Ovary (tissue), 9 donors: ENCODE results near the gene SFT2D1. TPM values are rescaled to one million over a fixed set of nuclear protein-coding genes. Genes with fewer than 3 reads are reported as not detected.

Experiments
- DNase-seq, 5 donors: peaks; one replicate each; pipeline ENCODE4 v3.0.0-alpha.2; 2019 to 2020
- H3K27ac ChIP-seq, 2 donors: fragments of 200-600 bp; one replicate each; pipeline versions ENCODE4 v1.5.1 to v1.8.0; 2019 to 2022
- H3K27me3 ChIP-seq: fragments of 200-600 bp; one replicate; pipeline ENCODE4 v1.8.0; 2022
- H3K36me3 ChIP-seq: fragments of 200-600 bp; sonication (generic); one replicate; pipeline ENCODE4 v1.5.1; 2019
- H3K4me1 ChIP-seq: one replicate; pipeline ENCODE4 v1.8.1; 2013; ENCODE audit warnings: mild to moderate bottlenecking, moderate library complexity; ENCODE audit not compliant: insufficient read depth
- H3K4me3 ChIP-seq: fragments of 200-600 bp; sonication (generic); one replicate; pipeline ENCODE4 v1.5.1; 2017
- H3K9me3 ChIP-seq, 2 donors: fragments of 200-600 bp in 1 of 2; sonication (generic) in 1 of 2; one replicate each; pipeline versions ENCODE4 v1.5.1 to v1.8.1; 2013 to 2019; ENCODE audit warnings: mild to moderate bottlenecking in 1 of 2, moderate library complexity in 1 of 2
- EP300 ChIP-seq: sonication (generic); formaldehyde crosslinking; IDR thresholded peaks from one replicate; pipeline ENCODE4 v1.6.1; 2017; ENCODE audit warnings: antibody characterized with exemption
- POLR2A ChIP-seq: fragments of 450-650 bp; IDR thresholded peaks from one replicate; pipeline ENCODE4 v1.6.1; 2017; ENCODE audit warnings: antibody characterized with exemption, mild to moderate bottlenecking, moderate library complexity
- WGBS, 3 donors: extraction: QIAGEN DNeasy Blood & Tissue Kit in 1 of 3; methylation state at CpG; one replicate each; pipeline versions ENCODE4 v1.1.5 to v1.1.7; 2013 to 2017; 5-methylcytosine and 5-hydroxymethylcytosine counted together
- intact Hi-C, 4 donors: fragments of 100-400 bp; cut with DNase I; formaldehyde crosslinking; loops; one replicate each; pipeline versions ENCODE4 v1.11.0 to v1.15.1; 2022 to 2023
- polyA plus RNA-seq, 2 donors: library from polyadenylated mRNA; stranded (reverse); fragments of 200-250 nt in 1 of 2; fragments of 350-450 nt in 1 of 2; fragmentation: Illumina TruSeq in 1 of 2; extraction: RNeasy Lipid Tissue Mini Kit (QIAGEN cat#74804) in 1 of 2; gene quantifications; one replicate each; pipeline ENCODE4 v1.2.3, GENCODE V29; 2013 to 2014
- total RNA-seq, 7 donors: library from RNA; depleted of rRNA in 2 of 7; stranded (reverse); fragments of >200 nt in 2 of 7; fragmentation: NEBNext Ultra II Directional in 3 of 7; extraction: Animal tissue kit (Norgen Biotek cat#: 25700) in 3 of 7; gene quantifications; one replicate each; pipeline versions ENCODE4 v1.1.0 to v1.2.4, GENCODE V29; 2016 to 2023
- TF ChIP-seq, protein P1 (sequence below), 3 donors: fragments of 450-650 bp in 2 of 3; fragments of 200-600 bp in 1 of 3; IDR thresholded peaks; one replicate each; pipeline versions ENCODE4 v1.5.1 to v1.8.0; 2016 to 2022; ENCODE audit warnings: antibody characterized with exemption in 3 of 3, mild to moderate bottlenecking in 1 of 3
- donor health status: DM: no; HTN: no; CAD: no; lungs with moderate emphysema.
- donor health status: DM: no; HTN: no; CAD: no.
- donor health status: Bipolar disorder and iron deficiency.
- donor health status: DM: yes; HTN: yes; CAD: no.
- donor health status: DM: no; HTN: no; CAD: no.
- donor health status: DM: yes; HTN: yes; CAD: no.

Gene SFT2D1
- total and polyA plus RNA-seq, 9 donors: 25.9 to 50.3 (median 34.4) TPM

DNA sequence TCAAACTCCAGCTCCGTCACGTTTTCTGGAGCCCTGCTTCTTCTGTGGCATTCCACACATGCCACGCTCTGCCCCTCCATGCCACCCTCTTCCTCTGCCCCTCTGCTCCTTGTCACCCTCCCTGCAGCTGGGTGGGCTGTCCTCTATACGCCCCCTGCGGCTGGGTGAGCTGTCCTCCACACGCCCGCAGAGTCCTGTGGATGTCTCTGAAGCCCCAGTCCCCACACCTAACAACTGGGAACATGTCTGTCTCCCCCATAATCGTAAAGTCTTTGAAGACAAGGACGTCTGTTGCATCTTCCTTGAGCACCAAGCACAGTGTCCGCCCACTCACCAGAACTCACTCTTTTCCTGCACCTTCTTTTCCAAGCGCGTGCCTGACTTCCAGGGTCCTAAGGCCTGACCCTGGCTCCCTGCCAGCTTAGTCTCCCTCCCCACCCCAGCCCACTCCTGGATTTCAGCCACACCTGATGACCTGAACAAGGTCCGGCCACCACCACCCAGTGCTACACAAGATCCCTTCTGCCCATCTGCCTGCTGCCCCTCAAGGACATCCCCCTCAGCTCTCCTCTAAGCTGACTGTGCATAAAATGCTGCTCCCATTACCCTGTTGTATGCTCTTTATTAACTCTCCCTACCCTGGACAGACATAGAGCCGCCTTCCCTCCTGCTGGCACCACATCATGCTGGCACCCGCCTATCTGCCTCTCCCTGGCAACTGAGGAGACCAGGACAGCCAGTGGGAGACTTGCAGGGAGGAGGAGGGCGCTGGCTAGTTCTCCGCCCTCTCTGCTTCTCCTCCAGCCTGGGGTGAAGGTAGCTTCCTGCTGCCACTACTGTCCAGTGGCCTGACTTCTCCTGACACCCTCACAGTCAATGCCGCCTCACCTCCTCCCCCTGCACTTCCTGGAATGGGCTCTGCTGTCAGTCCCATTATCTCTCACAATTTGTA lies 23.4 kb downstream of the SFT2D1 start:
- no peaks in the 10 kb centered on the region for H3K36me3 ChIP-seq
- no peak for DNase-seq

DNA sequence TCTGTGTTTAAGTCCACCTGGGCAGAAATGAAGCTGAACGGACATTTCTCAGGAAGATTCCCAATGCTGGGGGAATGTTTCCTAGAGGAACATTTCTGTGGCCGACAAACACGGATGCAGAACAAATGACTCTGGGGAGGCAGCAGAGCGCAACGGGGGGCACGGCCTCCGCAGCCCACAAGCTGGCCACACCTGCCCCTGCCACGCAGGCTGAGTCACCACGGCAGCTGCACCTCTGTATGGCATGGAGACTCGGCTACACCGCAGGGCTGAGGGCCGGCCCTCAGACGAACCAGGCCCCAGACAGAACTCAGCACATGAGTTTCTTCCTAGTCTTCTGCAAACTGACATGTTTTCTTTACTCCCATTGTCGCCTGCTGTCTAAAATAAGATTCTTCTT lies 24.1 kb downstream of the SFT2D1 start:
- Histone ChIP-seq H3K4me1 (no peaks in the 10 kb centered on the region), H3K27me3 (no peaks in the 10 kb centered on the region), H3K4me3 (no peak overlapping the region), H3K9me3 (no peaks in the 10 kb centered on the region), H3K36me3 (no peaks in the 10 kb centered on the region), H3K27ac (no peak overlapping the region)
- 73 to 81% (median 74%) methylated on average over 14 of the region's 14 CpGs for WGBS, 3 donors
- DNase-seq: no peak
- TF ChIP-seq POLR2A (no peak), EP300 (no peak)
- TF ChIP-seq, protein P1, sequence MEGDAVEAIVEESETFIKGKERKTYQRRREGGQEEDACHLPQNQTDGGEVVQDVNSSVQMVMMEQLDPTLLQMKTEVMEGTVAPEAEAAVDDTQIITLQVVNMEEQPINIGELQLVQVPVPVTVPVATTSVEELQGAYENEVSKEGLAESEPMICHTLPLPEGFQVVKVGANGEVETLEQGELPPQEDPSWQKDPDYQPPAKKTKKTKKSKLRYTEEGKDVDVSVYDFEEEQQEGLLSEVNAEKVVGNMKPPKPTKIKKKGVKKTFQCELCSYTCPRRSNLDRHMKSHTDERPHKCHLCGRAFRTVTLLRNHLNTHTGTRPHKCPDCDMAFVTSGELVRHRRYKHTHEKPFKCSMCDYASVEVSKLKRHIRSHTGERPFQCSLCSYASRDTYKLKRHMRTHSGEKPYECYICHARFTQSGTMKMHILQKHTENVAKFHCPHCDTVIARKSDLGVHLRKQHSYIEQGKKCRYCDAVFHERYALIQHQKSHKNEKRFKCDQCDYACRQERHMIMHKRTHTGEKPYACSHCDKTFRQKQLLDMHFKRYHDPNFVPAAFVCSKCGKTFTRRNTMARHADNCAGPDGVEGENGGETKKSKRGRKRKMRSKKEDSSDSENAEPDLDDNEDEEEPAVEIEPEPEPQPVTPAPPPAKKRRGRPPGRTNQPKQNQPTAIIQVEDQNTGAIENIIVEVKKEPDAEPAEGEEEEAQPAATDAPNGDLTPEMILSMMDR (IDR thresholded peaks at IDR 0.05): no peak
- intact Hi-C loops: loop anchor here in 1 of 4 donors (5.0 kb wide), 1 partner anchor 834 kb away; no protein-coding TSS in a partner anchor

More for the DNA sequence above, 23.4 kb downstream of the SFT2D1 start:
- Histone ChIP-seq H3K9me3 (no peaks in the 10 kb centered on the region), H3K4me1 (no peaks in the 10 kb centered on the region), H3K4me3 (no peak overlapping the region), H3K27me3 (no peaks in the 10 kb centered on the region), H3K27ac (no peak overlapping the region)
- 79 to 84% (median 80%) methylated on average over 18 of the region's 18 CpGs for WGBS, 3 donors
- intact Hi-C loops: loop anchor here in 1 of 4 donors (5.0 kb wide), 1 partner anchor 833 kb away; no protein-coding TSS in a partner anchor
- TF ChIP-seq EP300 (no peak), POLR2A (no peak)
- TF ChIP-seq, protein P1 (IDR thresholded peaks at IDR 0.05): no peak

DNA sequence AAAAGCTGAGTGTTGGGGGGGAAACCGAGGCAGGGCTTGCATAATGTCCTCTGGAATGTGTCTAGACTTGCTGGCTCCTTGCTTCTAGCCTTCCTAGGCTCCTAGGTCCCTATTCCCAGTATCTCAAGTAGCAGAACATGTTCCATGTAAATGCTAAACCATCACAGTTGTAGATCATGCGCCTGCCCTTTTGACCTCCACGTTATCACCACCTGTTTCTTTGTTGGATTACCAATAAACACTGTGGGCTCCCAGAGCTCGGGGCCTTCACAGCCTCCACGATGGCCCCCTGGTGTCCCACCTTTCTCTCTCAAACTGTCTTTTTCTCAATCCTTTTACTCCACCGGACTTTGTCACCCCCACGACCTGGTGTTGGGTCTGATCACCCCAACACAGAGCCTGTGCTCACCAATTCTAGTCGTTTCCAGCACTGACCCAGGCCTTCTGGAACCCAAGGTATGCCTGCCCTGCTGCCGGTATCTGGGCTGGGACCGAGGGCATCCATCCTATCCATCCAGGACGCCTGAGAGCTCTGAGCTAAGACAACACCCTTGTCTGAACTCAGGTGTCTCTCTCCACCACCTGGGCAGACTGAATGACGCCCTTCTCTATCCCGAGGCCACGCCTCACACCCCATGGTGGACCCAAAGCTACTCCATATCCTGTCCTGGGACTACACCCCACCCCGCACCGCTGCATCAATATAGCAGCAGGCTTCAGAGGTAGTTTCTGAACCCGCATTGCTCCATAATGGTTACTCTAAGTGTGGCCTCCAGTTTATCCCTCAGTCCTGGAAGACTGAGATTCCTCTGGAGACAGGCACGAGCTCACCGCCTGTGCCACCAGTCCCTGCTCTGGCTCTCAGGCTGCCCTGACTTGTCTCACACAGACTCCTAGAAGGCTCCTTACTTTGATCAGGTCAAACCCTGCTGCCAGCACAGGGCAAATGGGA lies 24.8 kb downstream of the SFT2D1 start:
- Histone ChIP-seq H3K4me1 (no peaks in the 10 kb centered on the region), H3K4me3 (no peak overlapping the region), H3K9me3 (no peaks in the 10 kb centered on the region), H3K27me3 (no peaks in the 10 kb centered on the region), H3K36me3 (no peaks in the 10 kb centered on the region), H3K27ac (no peak overlapping the region)
- TF ChIP-seq EP300: no peak
- no peak for TF ChIP-seq POLR2A
- TF ChIP-seq, protein P1 (IDR thresholded peaks at IDR 0.05): no peak
- no peak for DNase-seq
- 85 to 87% (median 86%) methylated on average over 19 of the region's 19 CpGs for WGBS, 3 donors
- intact Hi-C loops: loop anchor here in 1 of 4 donors (5.0 kb wide), 1 partner anchor 835 kb away; no protein-coding TSS in a partner anchor

DNA sequence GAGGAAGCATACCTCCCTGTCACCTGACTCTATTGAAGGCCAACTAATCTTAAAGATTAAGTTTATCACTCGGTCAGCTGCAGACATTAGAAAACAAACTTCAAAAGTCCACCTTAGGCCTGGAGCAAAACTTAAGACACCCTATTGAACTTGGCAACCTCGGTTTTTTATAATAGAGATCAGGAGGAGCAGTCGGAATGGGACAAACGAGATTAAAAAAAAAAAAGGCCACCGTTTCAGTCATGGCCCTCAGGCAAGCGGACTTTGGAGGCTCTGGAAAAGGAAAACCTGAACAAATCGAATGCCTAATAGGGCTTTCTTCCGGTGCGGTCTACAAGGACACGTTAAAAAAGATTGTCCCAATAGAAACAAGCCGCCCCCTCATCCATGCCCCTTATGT lies 26.9 kb downstream of the SFT2D1 start:
- Histone ChIP-seq H3K36me3 (no peaks in the 10 kb centered on the region), H3K27me3 (no peaks in the 10 kb centered on the region), H3K4me1 (no peaks in the 10 kb centered on the region), H3K9me3 (no peaks in the 10 kb centered on the region), H3K27ac (no peak overlapping the region), H3K4me3 (no peak overlapping the region)
- no peak for TF ChIP-seq EP300
- TF ChIP-seq, protein P1 (IDR thresholded peaks at IDR 0.05): no peak
- TF ChIP-seq POLR2A: no peak
- intact Hi-C loops: loop anchor here in 1 of 4 donors (5.0 kb wide), 1 partner anchor 837 kb away; no protein-coding TSS in a partner anchor
- 59 to 75% (median 67%) methylated on average over 11 of the region's 11 CpGs for WGBS, 3 donors
- DNase-seq: no peak
